PC-3 (cell line): ENCODE results near the gene TPD52L1. TPM values are rescaled to one million over a fixed set of nuclear protein-coding genes. Genes with fewer than 3 reads are reported as not detected.

Experiments used
- ATAC-seq: fragments of 200-7000 bp; cut with Tn5 transposase; 2 replicates; pipeline ENCODE4 v1.9.1; 2020; ENCODE audit warnings: mild to moderate bottlenecking, moderate library complexity
- BruUV-seq: library from RNA; stranded (reverse); fragments of 400-500 nt; replicated peaks from 2 replicates; lab custom pipeline; 2021; lab: Mats Ljungman, UMichigan
- CTCF ChIA-PET: fragments of 300-600 bp; sonication (Branson Sonifier 250); formaldehyde crosslinking; loops from one replicate; lab custom pipeline; 2022; ENCODE audit warnings: antibody characterized with exemption; lab: Charles Lee
- POLR2A ChIA-PET: fragments of 300-600 bp; sonication (Branson Sonifier 250); formaldehyde crosslinking; loops from one replicate; lab custom pipeline; 2022; ENCODE audit warnings: antibody characterized with exemption; ENCODE audit not compliant: unreplicated experiment; lab: Charles Lee
- DNase-seq: peaks from one replicate; pipeline ENCODE4 v3.0.0-alpha.2; 2015
- H2AFZ ChIP-seq: fragments of 300-600 bp; sonication (generic); 2 replicates; pipeline ENCODE4 v1.6.0; 2016; ENCODE audit warnings: antibody characterized with exemption, low read length
- H3F3A ChIP-seq: fragments of 300-600 bp; sonication (generic); one replicate; pipeline ENCODE4 v1.6.0; 2017; ENCODE audit warnings: antibody characterized with exemption, low read length, control low read depth, mild to moderate bottlenecking; ENCODE audit not compliant: unreplicated experiment
- H3K27ac ChIP-seq: fragments of 300-600 bp; sonication (generic); 2 replicates; pipeline ENCODE4 v1.5.1; 2016; ENCODE audit warnings: mild to moderate bottlenecking, low read length
- H3K27me3 ChIP-seq: fragments of 300-600 bp; sonication (generic); 2 replicates; pipeline ENCODE4 v1.6.1; 2016; ENCODE audit warnings: low read length, mixed read lengths
- H3K36me3 ChIP-seq: fragments of 300-600 bp; sonication (generic); 2 replicates; pipeline ENCODE4 v1.6.1; 2016; ENCODE audit warnings: low read depth, mixed run types, low read length, mixed read lengths
- H3K4me1 ChIP-seq: fragments of 300-600 bp; sonication (generic); 2 replicates; pipeline ENCODE4 v1.5.1; 2016; ENCODE audit warnings: low read length; ENCODE audit not compliant: insufficient read depth
- H3K4me2 ChIP-seq: fragments of 300-600 bp; sonication (generic); 2 replicates; pipeline ENCODE4 v1.6.0; 2016; ENCODE audit warnings: low read length
- H3K4me3 ChIP-seq: fragments of 300-600 bp; sonication (generic); 2 replicates; pipeline ENCODE4 v1.5.1; 2016; ENCODE audit warnings: mild to moderate bottlenecking, low read length, mixed read lengths
- H3K79me2 ChIP-seq: fragments of 300-600 bp; sonication (generic); 2 replicates; pipeline ENCODE4 v1.6.1; 2017; ENCODE audit warnings: low read length, mixed read lengths
- H3K9ac ChIP-seq: fragments of 300-600 bp; sonication (generic); 2 replicates; pipeline ENCODE4 v1.6.0; 2016; ENCODE audit warnings: mild to moderate bottlenecking, low read length
- H3K9me2 ChIP-seq: fragments of 300-600 bp; sonication (generic); replicated peaks from 2 replicates; pipeline ENCODE4 v1.6.1; 2016; ENCODE audit warnings: mixed run types, low read length, mixed read lengths
- H3K9me3 ChIP-seq: fragments of 300-600 bp; sonication (generic); 2 replicates; pipeline ENCODE4 v1.6.1; 2016; ENCODE audit warnings: low read length, mixed read lengths
- H4K20me1 ChIP-seq: fragments of 300-600 bp; sonication (generic); 2 replicates; pipeline ENCODE4 v1.6.1; 2016; ENCODE audit warnings: low read length, mixed read lengths
- EZH2 ChIP-seq: fragments of 300-600 bp; sonication (generic); IDR thresholded peaks from one replicate; pipeline ENCODE4 v1.6.1; 2017; ENCODE audit warnings: antibody characterized with exemption, mild to moderate bottlenecking, low read length; ENCODE audit not compliant: unreplicated experiment
- EZH2phosphoT487 ChIP-seq: fragments of 300-600 bp; sonication (generic); IDR thresholded peaks from 2 replicates; pipeline ENCODE4 v1.6.1; 2018; ENCODE audit warnings: mild to moderate bottlenecking, antibody characterized with exemption, low read length, borderline replicate concordance
- intact Hi-C: fragments of 100-400 bp; cut with micrococcal nuclease; formaldehyde crosslinking; loops from 2 replicates; pipeline ENCODE4 v1.9.0; 2023
- total RNA-seq: library from RNA; depleted of rRNA; stranded (reverse); fragments of >200 nt; gene quantifications from 2 replicates; pipeline ENCODE4 v1.2.3, GENCODE V29; 2014
- TF ChIP-seq, protein P1 (sequence below): fragments of 300-600 bp; sonication (generic); conservative IDR thresholded peaks from 2 replicates; pipeline ENCODE4 v1.5.1; 2017; ENCODE audit warnings: antibody characterized with exemption, low read depth, mild to moderate bottlenecking, low read length

Gene TPD52L1
- total RNA-seq, 1 experiment from 2014 or later: 39.4 TPM

DNA sequence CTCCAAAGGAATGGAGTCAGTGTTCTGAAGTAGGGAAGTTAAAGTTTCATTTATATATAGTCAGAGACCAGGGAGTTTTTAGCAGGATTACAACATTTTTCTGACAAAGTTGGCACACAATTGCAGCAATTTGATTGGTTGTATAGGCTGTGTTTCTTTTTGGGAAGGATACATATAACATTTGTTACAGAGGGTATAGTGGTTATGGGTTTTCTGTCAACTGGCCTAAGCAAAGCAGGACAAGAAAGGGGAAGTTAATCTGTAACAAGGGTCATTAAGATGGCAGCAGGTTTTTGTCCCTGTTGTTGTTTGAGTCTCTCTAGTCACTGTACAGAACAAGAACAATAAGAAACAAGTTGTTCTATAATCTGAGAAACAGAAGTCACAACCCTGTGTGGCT lies 41.4 kb downstream of the TPD52L1 start:
- intact Hi-C loops: loop anchor here (5.0 kb wide), 1 partner anchor 43 kb away; the partner anchor contains the start of gene TPD52L1
- no peak overlapping the region for H2AFZ ChIP-seq
- H3K36me3 ChIP-seq: no peaks in the 10 kb centered on the region
- no TSS peak for BruUV-seq
- H3K9ac ChIP-seq: no peak overlapping the region
- ATAC-seq (no peak), DNase-seq (no peak)
- H3K4me3 ChIP-seq: no peak overlapping the region
- H3K4me1 ChIP-seq: peaks cover 31% of the 10 kb centered on the region
- H3K79me2 ChIP-seq: no peaks in the 10 kb centered on the region
- no peak for TF ChIP-seq EZH2phosphoT487
- TF ChIP-seq, protein P1, sequence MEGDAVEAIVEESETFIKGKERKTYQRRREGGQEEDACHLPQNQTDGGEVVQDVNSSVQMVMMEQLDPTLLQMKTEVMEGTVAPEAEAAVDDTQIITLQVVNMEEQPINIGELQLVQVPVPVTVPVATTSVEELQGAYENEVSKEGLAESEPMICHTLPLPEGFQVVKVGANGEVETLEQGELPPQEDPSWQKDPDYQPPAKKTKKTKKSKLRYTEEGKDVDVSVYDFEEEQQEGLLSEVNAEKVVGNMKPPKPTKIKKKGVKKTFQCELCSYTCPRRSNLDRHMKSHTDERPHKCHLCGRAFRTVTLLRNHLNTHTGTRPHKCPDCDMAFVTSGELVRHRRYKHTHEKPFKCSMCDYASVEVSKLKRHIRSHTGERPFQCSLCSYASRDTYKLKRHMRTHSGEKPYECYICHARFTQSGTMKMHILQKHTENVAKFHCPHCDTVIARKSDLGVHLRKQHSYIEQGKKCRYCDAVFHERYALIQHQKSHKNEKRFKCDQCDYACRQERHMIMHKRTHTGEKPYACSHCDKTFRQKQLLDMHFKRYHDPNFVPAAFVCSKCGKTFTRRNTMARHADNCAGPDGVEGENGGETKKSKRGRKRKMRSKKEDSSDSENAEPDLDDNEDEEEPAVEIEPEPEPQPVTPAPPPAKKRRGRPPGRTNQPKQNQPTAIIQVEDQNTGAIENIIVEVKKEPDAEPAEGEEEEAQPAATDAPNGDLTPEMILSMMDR: no peak
- no peak for TF ChIP-seq EZH2
- CTCF ChIA-PET: no interaction called here
- H3K27ac ChIP-seq: no peak overlapping the region
- POLR2A ChIA-PET: no interaction called here
- no peaks in the 10 kb centered on the region for H3F3A ChIP-seq
- H3K4me2 ChIP-seq: no peak overlapping the region
- H3K9me3 ChIP-seq: no peaks in the 10 kb centered on the region
- no peaks in the 10 kb centered on the region for H4K20me1 ChIP-seq
- no peaks in the 10 kb centered on the region for H3K27me3 ChIP-seq
- no peaks in the 10 kb centered on the region for H3K9me2 ChIP-seq

DNA sequence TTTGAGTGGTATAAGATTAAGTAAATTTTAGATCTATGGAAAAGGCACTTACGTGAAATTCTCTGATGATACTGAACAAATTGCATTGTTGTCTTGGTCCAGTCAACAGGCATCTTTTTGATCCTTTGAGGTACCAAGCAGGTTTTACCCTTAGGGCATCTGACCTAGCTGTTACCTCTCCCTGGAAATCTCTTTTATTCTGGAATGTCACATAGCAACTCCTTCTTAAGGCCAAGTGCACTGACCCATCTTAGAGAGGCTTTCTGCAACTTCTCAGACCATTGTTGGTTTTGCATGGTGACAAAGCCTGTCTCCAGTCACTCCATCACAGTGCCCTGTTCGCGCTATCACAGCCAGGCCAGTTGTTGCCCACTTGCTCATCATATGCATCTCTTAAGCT lies 42.0 kb downstream of the TPD52L1 start:
- Histone ChIP-seq H3K27me3 (no peaks in the 10 kb centered on the region), H3K79me2 (no peaks in the 10 kb centered on the region), H3K4me1 (peaks cover 37% of the 10 kb centered on the region), H3K27ac (no peak overlapping the region), H3F3A (no peaks in the 10 kb centered on the region), H2AFZ (no peak overlapping the region), H4K20me1 (no peaks in the 10 kb centered on the region), H3K4me3 (no peak overlapping the region), H3K36me3 (no peaks in the 10 kb centered on the region), H3K9me3 (no peaks in the 10 kb centered on the region), H3K9me2 (no peaks in the 10 kb centered on the region), H3K9ac (no peak overlapping the region), H3K4me2 (no peak overlapping the region)
- POLR2A ChIA-PET: no interaction called here
- no TSS peak for BruUV-seq
- DNase-seq (no peak), ATAC-seq (no peak)
- intact Hi-C loops: no loop called here
- TF ChIP-seq EZH2: no peak
- TF ChIP-seq, protein P1: no peak
- no peak for TF ChIP-seq EZH2phosphoT487
- CTCF ChIA-PET: no interaction called here

DNA sequence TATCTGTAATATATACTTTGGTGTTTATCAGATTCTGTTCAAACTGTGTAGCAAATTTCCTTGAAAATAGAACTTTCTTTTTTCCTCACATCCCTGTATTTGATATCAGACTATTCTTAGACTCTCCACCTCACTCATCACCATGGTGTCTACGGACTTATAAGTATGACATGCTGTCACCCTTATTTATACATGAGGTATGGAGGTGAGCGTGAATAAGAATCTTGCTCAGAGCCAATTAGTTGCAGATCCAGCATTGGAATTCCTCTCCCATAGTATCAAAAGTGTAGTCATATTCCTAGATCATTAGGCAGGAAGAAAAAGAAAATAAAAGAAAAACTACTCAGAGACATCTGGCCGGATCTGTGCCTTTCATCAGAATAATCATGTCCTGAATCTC lies 43.0 kb downstream of the TPD52L1 start:
- no peaks in the 10 kb centered on the region for H4K20me1 ChIP-seq
- ChIA-PET CTCF (interaction anchor here (0.7 kb wide), 1 partner anchor 100 kb away, joined by 3 read pairs; no protein-coding TSS in a partner anchor), POLR2A (interaction anchor here (0.6 kb wide), 1 partner anchor 47 kb away, joined by 6 read pairs; no protein-coding TSS in a partner anchor)
- H3K4me3 ChIP-seq: no peak overlapping the region
- H3F3A ChIP-seq: no peaks in the 10 kb centered on the region
- no peaks in the 10 kb centered on the region for H3K9me2 ChIP-seq
- H3K9me3 ChIP-seq: no peaks in the 10 kb centered on the region
- ATAC-seq (no peak), DNase-seq (no peak)
- intact Hi-C loops: no loop called here
- H3K36me3 ChIP-seq: no peaks in the 10 kb centered on the region
- peaks cover 48% of the 10 kb centered on the region for H3K4me1 ChIP-seq
- no peak overlapping the region for H2AFZ ChIP-seq
- H3K9ac ChIP-seq: no peak overlapping the region
- H3K27me3 ChIP-seq: no peaks in the 10 kb centered on the region
- H3K79me2 ChIP-seq: no peaks in the 10 kb centered on the region
- no peak for TF ChIP-seq EZH2
- TF ChIP-seq, protein P1: no peak
- no peak for TF ChIP-seq EZH2phosphoT487
- no peak overlapping the region for H3K4me2 ChIP-seq
- BruUV-seq: no TSS peak
- H3K27ac ChIP-seq: no peak overlapping the region
